Lung (tissue), 12 donors: Measurements from ENCODE around the gene LIME1. TPM values are rescaled to one million over a fixed set of nuclear protein-coding genes. Genes with fewer than 3 reads are reported as not detected.

ENCODE experiments used
- ATAC-seq: fragments of 200-7000 bp; cut with Tn5 transposase; one replicate; pipeline ENCODE4 v1.9.1; 2020; ENCODE audit warnings: moderate number of reproducible peaks; ENCODE audit not compliant: insufficient read depth, low FRiP score
- DNase-seq, 3 donors: peaks; one replicate each; pipeline ENCODE4 v3.0.0-alpha.2; 2013 to 2017
- H3K27ac ChIP-seq, 2 donors: one replicate each; pipeline ENCODE4 v1.5.1; 2013; ENCODE audit warnings: mild to moderate bottlenecking in 2 of 2, moderate library complexity in 2 of 2, control low read depth in 1 of 2, inconsistent platforms in 1 of 2, low read depth in 1 of 2, low read length in 1 of 2
- H3K27me3 ChIP-seq, 3 donors: one replicate each; pipeline ENCODE4 v1.5.1; 2013; ENCODE audit warnings: low read length in 2 of 3; ENCODE audit not compliant: control insufficient read depth in 3 of 3, insufficient read depth in 3 of 3
- H3K36me3 ChIP-seq, 4 donors: one replicate each; pipeline ENCODE4 v1.5.1; 2013; ENCODE audit warnings: low read length in 4 of 4, mild to moderate bottlenecking in 1 of 4, moderate library complexity in 1 of 4; ENCODE audit not compliant: control insufficient read depth in 4 of 4, insufficient read depth in 4 of 4
- H3K4me1 ChIP-seq, 5 donors: one replicate each; pipeline ENCODE4 v1.5.1; 2013; ENCODE audit warnings: low read length in 5 of 5, mild to moderate bottlenecking in 2 of 5, moderate library complexity in 1 of 5; ENCODE audit not compliant: control insufficient read depth in 5 of 5, insufficient read depth in 5 of 5
- H3K4me3 ChIP-seq: one replicate; pipeline ENCODE4 v1.5.1; 2013; ENCODE audit warnings: mild to moderate bottlenecking, control low read depth, moderate library complexity
- H3K9ac ChIP-seq, 2 donors: one replicate each; pipeline ENCODE4 v1.5.1; 2013; ENCODE audit warnings: low read length in 2 of 2, control low read depth in 1 of 2; ENCODE audit not compliant: insufficient read depth in 1 of 2
- H3K9me3 ChIP-seq, 4 donors: one replicate each; pipeline ENCODE4 v1.5.1; 2013; ENCODE audit warnings: low read length in 3 of 4, mild to moderate bottlenecking in 1 of 4, moderate library complexity in 1 of 4; ENCODE audit not compliant: control insufficient read depth in 4 of 4, insufficient read depth in 3 of 4
- WGBS, 2 donors: extraction: QIAGEN DNeasy Blood & Tissue Kit; methylation state at CpG; one replicate each; pipeline ENCODE4 v1.1.7; 2013; 5-methylcytosine and 5-hydroxymethylcytosine counted together
- polyA plus RNA-seq, 2 donors: library from polyadenylated mRNA; stranded (reverse); fragments of 200-250 nt; gene quantifications; one replicate each; pipeline ENCODE4 v1.2.1, GENCODE V29; 2013
- total RNA-seq, 2 donors: library from RNA; depleted of rRNA in 1 of 2; stranded (reverse); fragments of >200 nt in 1 of 2; gene quantifications; one replicate each; pipeline ENCODE4 v1.2.1, GENCODE V29; 2014 to 2021
- TF ChIP-seq, protein P1 (sequence below): IDR thresholded peaks from 2 replicates; pipeline ENCODE4 v1.5.1; 2012; ENCODE audit warnings: mild to moderate bottlenecking; ENCODE audit errors: control extremely low read depth, extremely low read depth
- donor health status: control.
- donor health status: control.
- donor health status: Bipolar disorder and iron deficiency.
- donor health status: healthy.
- donor health status: DM: yes; HTN: yes; CAD: no.

Gene LIME1
- total and polyA plus RNA-seq, 4 donors = 6.2 to 19.9 (median 10.2) TPM

DNA sequence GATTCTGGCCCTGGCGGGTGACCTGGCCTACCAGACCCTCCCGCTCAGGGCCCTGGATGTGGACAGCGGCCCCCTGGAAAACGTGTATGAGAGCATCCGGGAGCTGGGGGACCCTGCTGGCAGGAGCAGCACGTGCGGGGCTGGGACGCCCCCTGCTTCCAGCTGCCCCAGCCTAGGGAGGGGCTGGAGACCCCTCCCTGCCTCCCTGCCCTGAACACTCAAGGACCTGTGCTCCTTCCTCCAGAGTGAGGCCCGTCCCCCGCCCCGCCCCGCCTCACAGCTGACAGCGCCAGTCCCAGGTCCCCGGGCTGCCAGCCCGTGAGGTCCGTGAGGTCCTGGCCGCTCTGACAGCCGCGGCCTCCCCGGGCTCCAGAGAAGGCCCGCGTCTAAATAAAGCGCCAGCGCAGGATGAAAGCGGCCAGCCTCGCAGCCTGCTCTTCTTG is 2.2 kb downstream of the LIME1 start:
- DNase-seq = peak; percentile 67 to 71 (median 70)
- ATAC-seq = no peak
- Histone ChIP-seq H3K9me3 (no peaks in the 10 kb centered on the region), H3K27me3 (no peaks in the 10 kb centered on the region), H3K27ac (peak overlapping the region; percentile 73 to 82), H3K4me3 (no peak overlapping the region), H3K9ac (no peak overlapping the region), H3K36me3 (peaks cover 0 to 48% (median 11%) of the 10 kb centered on the region in 4 donors), H3K4me1 (peaks cover 0 to 22% (median 7%) of the 10 kb centered on the region in 5 donors)
- WGBS, 2 donors = 16 to 17% methylated on average over 22 to 26 of the region's 26 CpGs
- TF ChIP-seq, protein P1, sequence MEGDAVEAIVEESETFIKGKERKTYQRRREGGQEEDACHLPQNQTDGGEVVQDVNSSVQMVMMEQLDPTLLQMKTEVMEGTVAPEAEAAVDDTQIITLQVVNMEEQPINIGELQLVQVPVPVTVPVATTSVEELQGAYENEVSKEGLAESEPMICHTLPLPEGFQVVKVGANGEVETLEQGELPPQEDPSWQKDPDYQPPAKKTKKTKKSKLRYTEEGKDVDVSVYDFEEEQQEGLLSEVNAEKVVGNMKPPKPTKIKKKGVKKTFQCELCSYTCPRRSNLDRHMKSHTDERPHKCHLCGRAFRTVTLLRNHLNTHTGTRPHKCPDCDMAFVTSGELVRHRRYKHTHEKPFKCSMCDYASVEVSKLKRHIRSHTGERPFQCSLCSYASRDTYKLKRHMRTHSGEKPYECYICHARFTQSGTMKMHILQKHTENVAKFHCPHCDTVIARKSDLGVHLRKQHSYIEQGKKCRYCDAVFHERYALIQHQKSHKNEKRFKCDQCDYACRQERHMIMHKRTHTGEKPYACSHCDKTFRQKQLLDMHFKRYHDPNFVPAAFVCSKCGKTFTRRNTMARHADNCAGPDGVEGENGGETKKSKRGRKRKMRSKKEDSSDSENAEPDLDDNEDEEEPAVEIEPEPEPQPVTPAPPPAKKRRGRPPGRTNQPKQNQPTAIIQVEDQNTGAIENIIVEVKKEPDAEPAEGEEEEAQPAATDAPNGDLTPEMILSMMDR = no peak

DNA sequence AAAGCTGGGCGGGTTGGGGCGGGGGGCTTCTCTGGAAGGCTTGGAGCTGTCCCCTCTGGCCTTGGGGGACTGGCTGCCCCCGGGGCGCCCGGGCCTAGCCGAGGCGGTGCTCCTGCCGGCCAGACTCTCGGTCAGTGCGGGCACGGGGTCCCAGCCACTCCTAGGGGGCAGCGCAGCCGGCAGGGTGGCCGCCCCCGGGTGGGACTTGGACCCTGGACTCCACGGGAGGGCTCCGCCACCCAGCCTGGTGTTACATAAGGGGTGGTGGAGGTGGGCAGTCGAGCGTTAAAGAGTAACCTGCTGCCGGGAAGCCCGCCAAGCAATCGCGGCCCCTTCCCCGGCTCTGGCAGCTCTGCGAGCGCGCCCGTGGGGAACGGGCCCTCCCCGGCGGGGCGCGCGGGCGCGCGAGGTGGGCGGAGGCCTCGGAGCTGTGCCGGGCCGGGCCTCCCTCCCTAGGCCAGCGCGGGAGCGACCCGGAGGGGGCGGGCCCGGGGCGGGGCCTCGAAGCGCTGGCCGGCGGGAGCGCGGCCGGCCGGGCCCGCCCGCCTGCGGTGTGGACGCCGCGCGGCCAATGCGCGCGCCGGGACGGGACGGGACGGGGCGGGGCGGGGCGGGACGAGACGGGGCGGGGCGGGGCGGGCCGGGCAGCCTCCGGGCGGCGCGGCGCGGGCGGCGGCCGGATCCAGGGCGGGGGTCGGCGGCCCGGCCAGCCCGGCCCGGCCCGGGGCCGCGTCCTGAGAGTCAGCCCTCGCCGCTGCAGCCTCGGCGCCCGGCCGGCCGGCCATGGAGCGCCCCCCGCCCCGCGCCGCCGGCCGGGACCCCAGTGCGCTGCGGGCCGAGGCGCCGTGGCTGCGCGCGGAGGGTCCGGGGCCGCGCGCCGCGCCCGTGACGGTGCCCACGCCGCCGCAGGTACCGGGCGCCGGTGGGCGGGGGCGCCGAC is 2.9 kb downstream of the LIME1 start, which contains the start of gene SLC2A4RG:
SLC2A4RG (plus strand) TSS at position 647 of the 940 bp plus-strand sequence; CDS start at position 784, 137 bp downstream.
- Histone ChIP-seq H3K9ac (no peak within 1 kb of the TSS), H3K4me1 (peaks cover 0 to 22% (median 7%) of the 10 kb centered on the region in 5 donors), H3K4me3 (peak within 1 kb of the TSS; percentile 59), H3K27ac (peak within 1 kb of the TSS; percentile 81 to 83), H3K36me3 (peaks cover 0 to 41% (median 8%) of the 10 kb centered on the region in 4 donors), H3K27me3 (no peaks in the 10 kb centered on the region), H3K9me3 (no peaks in the 10 kb centered on the region)
- peak; percentile 83 to 95 (median 85) for DNase-seq
- TF ChIP-seq, protein P1 = no peak
- peak; percentile 53 for ATAC-seq
- WGBS, 2 donors = 1 to 3% methylated on average over 34 to 136 of the region's 136 CpGs

DNA sequence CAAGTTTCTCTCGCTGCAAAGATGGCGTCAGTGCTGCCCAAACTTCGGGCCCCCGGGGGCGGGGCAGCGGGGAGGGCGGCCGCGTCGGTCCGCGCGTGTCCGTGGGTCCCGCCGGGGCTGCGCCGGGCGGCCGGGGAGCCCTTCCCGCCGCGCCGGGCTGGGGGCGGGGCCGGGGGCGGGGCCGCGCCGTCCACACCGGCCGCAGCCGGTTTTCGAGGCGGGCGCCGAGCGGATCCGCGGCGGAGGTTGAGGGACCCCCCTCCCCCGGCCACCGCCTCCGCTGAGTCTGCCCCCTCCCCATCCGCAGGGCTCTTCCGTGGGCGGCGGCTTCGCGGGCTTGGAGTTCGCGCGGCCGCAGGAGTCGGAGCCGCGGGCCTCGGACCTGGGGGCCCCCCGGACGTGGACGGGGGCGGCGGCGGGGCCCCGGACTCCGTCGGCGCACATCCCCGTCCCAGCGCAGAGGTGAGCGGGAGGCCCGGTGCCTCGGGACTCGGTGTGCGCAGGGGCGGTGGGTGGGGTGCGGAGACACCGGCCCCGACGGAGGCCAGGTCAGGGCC is 3.7 kb downstream of the LIME1 start:
- TF ChIP-seq, protein P1 = no peak
- DNase-seq = peak; percentile 57 to 84 (median 71)
- H3K9me3 ChIP-seq = no peaks in the 10 kb centered on the region

More for the DNA sequence above, 3.7 kb downstream of the LIME1 start:
- Histone ChIP-seq H3K27ac (peak overlapping the region; percentile 81 to 83), H3K36me3 (peaks cover 0 to 34% (median 8%) of the 10 kb centered on the region in 4 donors), H3K4me1 (peaks cover 0 to 27% (median 9%) of the 10 kb centered on the region in 5 donors), H3K4me3 (peak overlapping the region; percentile 59), H3K27me3 (no peaks in the 10 kb centered on the region), H3K9ac (no peak overlapping the region)
- 1% methylated on average over 55 to 80 of the region's 80 CpGs for WGBS, 2 donors
- peak; percentile 17 for ATAC-seq
